DOHH2 (cell line): ENCODE results near the gene CHD8.

Experiments
- H3F3A ChIP-seq: fragments of 200-600 bp; sonication (generic), shearing (Covaris generic); 2 replicates; pipeline ENCODE4 v1.6.0; 2016; ENCODE audit warnings: antibody characterized with exemption, mild to moderate bottlenecking; ENCODE audit not compliant: control insufficient read depth, insufficient read depth
- H3K27ac ChIP-seq: fragments of 200-600 bp; sonication (generic); 2 replicates; pipeline ENCODE4 v1.5.1; 2014; ENCODE audit warnings: low read depth, mild to moderate bottlenecking, low read length, moderate library complexity
- H3K27me3 ChIP-seq: fragments of 200-600 bp; sonication (generic); 2 replicates; pipeline ENCODE4 v1.6.1; 2014; ENCODE audit warnings: mild to moderate bottlenecking, low read length, mixed read lengths; ENCODE audit not compliant: control insufficient read depth
- H3K36me3 ChIP-seq: fragments of 200-600 bp; sonication (generic); 2 replicates; pipeline ENCODE4 v1.6.1; 2014; ENCODE audit warnings: mild to moderate bottlenecking, low read length, moderate library complexity, mixed read lengths; ENCODE audit not compliant: control insufficient read depth
- H3K4me1 ChIP-seq: fragments of 200-600 bp; sonication (generic); 2 replicates; pipeline ENCODE4 v1.6.1; 2014; ENCODE audit warnings: mild to moderate bottlenecking, low read length, mixed read lengths; ENCODE audit not compliant: control insufficient read depth
- H3K4me2 ChIP-seq: fragments of 200-600 bp; sonication (generic); 2 replicates; pipeline ENCODE4 v1.6.0; 2014; ENCODE audit warnings: mild to moderate bottlenecking, low read length, moderate library complexity
- H3K4me3 ChIP-seq: fragments of 200-600 bp; sonication (generic); 2 replicates; pipeline ENCODE4 v1.5.1; 2014; ENCODE audit warnings: mild to moderate bottlenecking, low read length, mixed read lengths
- H3K79me2 ChIP-seq: fragments of 200-600 bp; sonication (generic); 2 replicates; pipeline ENCODE4 v1.6.1; 2014; ENCODE audit warnings: mild to moderate bottlenecking, low read length, mixed read lengths; ENCODE audit not compliant: control insufficient read depth
- H3K9me2 ChIP-seq: fragments of 200-600 bp; sonication (generic); replicated peaks from 2 replicates; pipeline ENCODE4 v1.6.1; 2014; ENCODE audit warnings: mild to moderate bottlenecking, low read length, mixed read lengths; ENCODE audit not compliant: control insufficient read depth
- H3K9me3 ChIP-seq: fragments of 200-600 bp; sonication (generic); 2 replicates; pipeline ENCODE4 v1.6.1; 2014; ENCODE audit warnings: antibody characterized with exemption, low read length, mixed read lengths; ENCODE audit not compliant: control insufficient read depth, insufficient read depth
- H4K20me1 ChIP-seq: fragments of 200-600 bp; sonication (generic); 2 replicates; pipeline ENCODE4 v1.6.0; 2014; ENCODE audit warnings: low read depth, mild to moderate bottlenecking, antibody characterized with exemption, low read length, moderate library complexity; ENCODE audit not compliant: control insufficient read depth, insufficient read depth
- EZH2phosphoT487 ChIP-seq: fragments of 200-600 bp; sonication (generic); IDR thresholded peaks from 2 replicates; pipeline ENCODE4 v1.6.1; 2017; ENCODE audit warnings: borderline replicate concordance, mild to moderate bottlenecking, antibody characterized with exemption, low read length, moderate library complexity, mixed read lengths
- TF ChIP-seq, protein P1 (sequence below): fragments of 200-600 bp; sonication (generic); IDR thresholded peaks from one replicate; pipeline ENCODE4 v1.5.1; 2014; ENCODE audit warnings: antibody characterized with exemption, mild to moderate bottlenecking, low read depth, low read length; ENCODE audit not compliant: poor library complexity, severe bottlenecking

The CHD8 gene

DNA sequence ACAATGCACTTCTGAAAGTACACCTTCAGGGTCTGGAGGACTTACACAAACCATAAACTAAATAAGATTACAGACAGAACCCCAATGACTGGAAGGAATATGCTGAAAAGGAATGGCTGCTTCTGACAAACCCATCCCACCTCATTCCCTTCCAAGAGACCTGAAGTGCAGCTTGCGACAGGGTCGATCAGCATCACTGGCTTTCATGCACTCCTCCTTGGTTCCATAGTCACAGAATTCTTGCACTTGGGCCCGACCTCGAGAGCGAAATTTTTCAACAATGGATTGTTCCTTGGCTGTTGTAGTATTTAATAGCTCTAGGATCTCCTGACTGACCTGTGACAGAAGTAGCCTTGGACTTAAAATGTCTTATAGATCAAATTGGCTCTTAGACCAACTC is 45.6 kb upstream of the CHD8 start:
- Histone ChIP-seq H3K27me3 (no peaks in the 10 kb centered on the region), H3K79me2 (peaks cover 33% of the 10 kb centered on the region), H3K27ac (no peak overlapping the region)

DNA sequence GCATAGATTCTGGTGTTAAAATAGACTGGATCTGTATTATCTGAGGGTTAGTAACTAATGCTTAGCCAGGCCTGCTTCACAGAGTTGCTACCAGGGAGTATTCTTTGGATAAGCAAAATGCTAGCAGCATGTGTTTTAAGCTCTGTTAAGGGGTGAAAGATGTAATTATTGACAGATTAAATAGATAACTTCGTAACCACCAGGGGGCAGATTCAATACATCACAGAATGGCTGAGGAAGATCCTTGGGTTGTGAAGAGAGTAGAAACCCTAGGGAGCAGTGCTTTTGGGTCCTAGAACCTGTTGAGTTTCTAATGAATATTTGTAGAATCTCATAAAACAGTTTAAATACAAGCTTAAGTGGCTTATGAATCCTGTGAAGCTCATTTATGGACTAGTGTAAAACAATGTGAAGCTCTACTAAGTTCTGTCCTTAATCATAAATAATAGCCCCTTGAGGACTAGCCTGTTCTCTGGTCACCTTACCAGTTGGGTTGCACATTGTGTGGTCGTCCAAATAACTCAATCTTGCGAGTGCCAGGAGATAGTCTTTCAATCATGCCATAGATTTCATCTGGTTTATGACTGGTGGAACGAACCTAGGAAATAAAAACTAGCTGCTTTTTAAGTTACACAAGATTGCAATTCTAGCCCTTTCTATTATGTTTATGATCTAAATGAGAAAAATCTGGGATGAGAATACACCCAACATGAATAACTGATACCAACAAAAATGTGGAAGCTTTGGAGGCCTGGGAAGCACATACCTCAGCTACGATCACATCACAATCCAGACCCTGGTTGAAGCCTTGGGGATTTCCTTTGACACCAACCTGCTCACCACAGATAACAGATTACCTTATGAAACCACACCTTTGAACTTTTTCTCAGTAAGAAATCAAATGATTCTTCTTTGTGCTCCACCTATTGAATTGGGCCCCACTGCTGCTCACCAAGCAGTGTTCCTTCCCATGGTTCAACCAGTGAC is 42.9 kb upstream of the CHD8 start:
- Histone ChIP-seq H3K36me3 (peaks cover 92% of the 10 kb centered on the region), H3K27me3 (no peaks in the 10 kb centered on the region), H3K27ac (no peak overlapping the region), H3K9me3 (no peaks in the 10 kb centered on the region), H3K4me2 (no peak overlapping the region), H3K4me1 (no peaks in the 10 kb centered on the region), H3F3A (peaks cover 7% of the 10 kb centered on the region; the same call in 1 of the 2 replicates), H4K20me1 (no peaks in the 10 kb centered on the region), H3K79me2 (peaks cover 8% of the 10 kb centered on the region), H3K9me2 (no peaks in the 10 kb centered on the region), H3K4me3 (no peak overlapping the region)
- TF ChIP-seq EZH2phosphoT487, result no peak
- TF ChIP-seq, protein P1, sequence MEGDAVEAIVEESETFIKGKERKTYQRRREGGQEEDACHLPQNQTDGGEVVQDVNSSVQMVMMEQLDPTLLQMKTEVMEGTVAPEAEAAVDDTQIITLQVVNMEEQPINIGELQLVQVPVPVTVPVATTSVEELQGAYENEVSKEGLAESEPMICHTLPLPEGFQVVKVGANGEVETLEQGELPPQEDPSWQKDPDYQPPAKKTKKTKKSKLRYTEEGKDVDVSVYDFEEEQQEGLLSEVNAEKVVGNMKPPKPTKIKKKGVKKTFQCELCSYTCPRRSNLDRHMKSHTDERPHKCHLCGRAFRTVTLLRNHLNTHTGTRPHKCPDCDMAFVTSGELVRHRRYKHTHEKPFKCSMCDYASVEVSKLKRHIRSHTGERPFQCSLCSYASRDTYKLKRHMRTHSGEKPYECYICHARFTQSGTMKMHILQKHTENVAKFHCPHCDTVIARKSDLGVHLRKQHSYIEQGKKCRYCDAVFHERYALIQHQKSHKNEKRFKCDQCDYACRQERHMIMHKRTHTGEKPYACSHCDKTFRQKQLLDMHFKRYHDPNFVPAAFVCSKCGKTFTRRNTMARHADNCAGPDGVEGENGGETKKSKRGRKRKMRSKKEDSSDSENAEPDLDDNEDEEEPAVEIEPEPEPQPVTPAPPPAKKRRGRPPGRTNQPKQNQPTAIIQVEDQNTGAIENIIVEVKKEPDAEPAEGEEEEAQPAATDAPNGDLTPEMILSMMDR, result peak; percentile 75

More for the DNA sequence above, 45.6 kb upstream of the CHD8 start:
- Histone ChIP-seq H3K9me2 (no peaks in the 10 kb centered on the region), H3K9me3 (no peaks in the 10 kb centered on the region), H3K4me1 (no peaks in the 10 kb centered on the region), H3K4me2 (no peak overlapping the region), H4K20me1 (no peaks in the 10 kb centered on the region), H3F3A (peaks cover 7% of the 10 kb centered on the region; the same call in 1 of the 2 replicates), H3K4me3 (no peak overlapping the region), H3K36me3 (peaks cover 78% of the 10 kb centered on the region)
- TF ChIP-seq, protein P1, result no peak
- no peak for TF ChIP-seq EZH2phosphoT487

DNA sequence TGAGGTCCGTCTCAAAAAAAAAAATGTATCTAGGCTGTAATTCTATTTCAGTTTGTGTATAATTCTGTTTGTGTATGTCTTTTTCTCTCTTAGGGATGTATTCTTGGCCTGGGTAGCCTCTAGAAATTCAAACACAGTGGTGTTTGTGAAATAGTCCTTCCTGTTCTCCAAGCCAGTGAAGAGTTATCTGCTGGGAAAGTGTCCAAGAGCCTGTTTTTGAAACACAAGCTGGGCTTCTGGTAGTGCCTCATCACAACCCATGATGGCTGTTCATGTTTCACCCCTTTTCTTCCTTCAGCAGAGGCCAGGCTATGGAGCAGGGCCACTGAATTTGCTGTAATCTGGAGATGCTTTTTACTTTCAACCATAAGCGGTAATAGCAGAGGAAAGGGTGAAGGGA is 40.5 kb upstream of the CHD8 start:
- H3K9me3 ChIP-seq, result no peaks in the 10 kb centered on the region
- no peaks in the 10 kb centered on the region for H3K9me2 ChIP-seq
- no peak overlapping the region for H3K4me2 ChIP-seq
- TF ChIP-seq, protein P1, result no peak
- no peak for TF ChIP-seq EZH2phosphoT487
- H3K36me3 ChIP-seq, result peaks cover 84% of the 10 kb centered on the region
- peaks cover 7% of the 10 kb centered on the region; the same call in 1 of the 2 replicates for H3F3A ChIP-seq
- no peaks in the 10 kb centered on the region for H3K79me2 ChIP-seq
- no peaks in the 10 kb centered on the region for H4K20me1 ChIP-seq
- H3K27ac ChIP-seq, result no peak overlapping the region
- no peaks in the 10 kb centered on the region for H3K27me3 ChIP-seq
- H3K4me1 ChIP-seq, result no peaks in the 10 kb centered on the region
- H3K4me3 ChIP-seq, result no peak overlapping the region
